GM19463 (cell line): ENCODE data around the gene LRRTM2.
"Not testable (repeated sequence)": the region's sequence is repeated elsewhere in the genome, so short reads cannot be mapped to it uniquely, and the experiment has no call there.

Experiments
- ATAC-seq: cut with Tn5 transposase; IDR thresholded peaks from one replicate; pipeline ENCODE4 v1.9.1; 2021; ENCODE audit warnings: mild to moderate bottlenecking, moderate library complexity; ENCODE audit not compliant: unreplicated experiment

LRRTM2 gene

GRCh38 chr5:138874771-138875551, at the start of gene LRRTM2:
TSS of gene LRRTM2 (minus strand) at chr5:138875335. CDS start at chr5:138874911, 424 bp downstream.
- no peak for ATAC-seq

GRCh38 chr5:138922494-138922893, 47.4 kb upstream of the LRRTM2 start:
- ATAC-seq, result peak; percentile 65

- not testable (repeated sequence) for ATAC-seq
Measured at GRCh38 chr5:138921362-138921761, 46.2 kb upstream of the LRRTM2 start.

- ATAC-seq, result no peak
Measured at GRCh38 chr5:138920181-138920580, 45.0 kb upstream of the LRRTM2 start.

GRCh38 chr5:138918686-138919085, 43.6 kb upstream of the LRRTM2 start:
- no peak for ATAC-seq

GRCh38 chr5:138914338-138914737, 39.2 kb upstream of the LRRTM2 start:
- no peak for ATAC-seq

GRCh38 chr5:138913773-138914172, 38.6 kb upstream of the LRRTM2 start:
- no peak for ATAC-seq

- no peak for ATAC-seq
Measured at GRCh38 chr5:138912093-138912492, 37.0 kb upstream of the LRRTM2 start.

- ATAC-seq, result no peak
Measured at GRCh38 chr5:138911441-138911840, 36.3 kb upstream of the LRRTM2 start.

- ATAC-seq, result no peak
Measured at GRCh38 chr5:138910546-138911185, 35.5 kb upstream of the LRRTM2 start.

- ATAC-seq, result no peak
Measured at GRCh38 chr5:138909734-138910133, 34.6 kb upstream of the LRRTM2 start.

GRCh38 chr5:138905541-138905940, 30.4 kb upstream of the LRRTM2 start:
- no peak for ATAC-seq

- no peak for ATAC-seq
Measured at GRCh38 chr5:138903130-138903775, 28.1 kb upstream of the LRRTM2 start.

GRCh38 chr5:138901716-138902115, 26.6 kb upstream of the LRRTM2 start:
- no peak for ATAC-seq

GRCh38 chr5:138900281-138900965, 25.3 kb upstream of the LRRTM2 start:
- ATAC-seq, result no peak

- no peak for ATAC-seq
Measured at GRCh38 chr5:138898742-138899141, 23.6 kb upstream of the LRRTM2 start.

- no peak for ATAC-seq
Measured at GRCh38 chr5:138898299-138898698, 23.2 kb upstream of the LRRTM2 start.

GRCh38 chr5:138895918-138896317, 20.8 kb upstream of the LRRTM2 start:
- ATAC-seq, result no peak

GRCh38 chr5:138890644-138891043, 15.5 kb upstream of the LRRTM2 start:
- ATAC-seq, result no peak

GRCh38 chr5:138889994-138890393, 14.9 kb upstream of the LRRTM2 start:
- ATAC-seq, result no peak

GRCh38 chr5:138884554-138884953, 9.4 kb upstream of the LRRTM2 start:
- no peak for ATAC-seq
